Gastroesophageal sphincter (tissue), 4 donors: ENCODE results near the gene ARHGEF4. TPM values are rescaled to one million over a fixed set of nuclear protein-coding genes. Genes with fewer than 3 reads are reported as not detected.

Source experiments
- ATAC-seq: fragments of 150-250 bp; one replicate; pipeline ENCODE4 v1.9.1; 2016; ENCODE audit warnings: mild to moderate bottlenecking, moderate library complexity
- H3K27ac ChIP-seq, 4 donors: fragments of 200-600 bp; sonication (generic) in 3 of 4; 1 replicate in 3 of 4; 2 replicates in 1 of 4; pipeline ENCODE4 v1.5.1; 2016 to 2019
- H3K27me3 ChIP-seq: fragments of 200-600 bp; sonication (generic); one replicate; pipeline ENCODE4 v1.5.1; 2019
- H3K36me3 ChIP-seq, 2 donors: fragments of 200-600 bp; sonication (generic); one replicate each; pipeline ENCODE4 v1.5.1; 2019; ENCODE audit warnings: control low read depth in 1 of 2
- H3K4me1 ChIP-seq, 3 donors: fragments of 200-600 bp; sonication (generic); 1 replicate in 2 of 3; 2 replicates in 1 of 3; pipeline ENCODE4 v1.5.1; 2016 to 2019; ENCODE audit warnings: control low read depth in 2 of 3
- H3K4me3 ChIP-seq, 2 donors: fragments of 200-600 bp; sonication (generic); one replicate each; pipeline ENCODE4 v1.5.1; 2019; ENCODE audit warnings: mild to moderate bottlenecking in 1 of 2, moderate library complexity in 1 of 2
- H3K9me3 ChIP-seq, 3 donors: fragments of 200-600 bp; sonication (generic); one replicate each; pipeline ENCODE4 v1.5.1; 2017 to 2019; ENCODE audit warnings: control low read depth in 2 of 3
- EP300 ChIP-seq: sonication (generic); formaldehyde crosslinking; IDR thresholded peaks from one replicate; pipeline ENCODE4 v1.6.1; 2017; ENCODE audit warnings: antibody characterized with exemption, mild to moderate bottlenecking
- POLR2A ChIP-seq, 2 donors: fragments of 450-650 bp; IDR thresholded peaks; one replicate each; pipeline ENCODE4 v1.6.1; 2017; ENCODE audit warnings: antibody characterized with exemption in 2 of 2, mild to moderate bottlenecking in 2 of 2, moderate library complexity in 1 of 2
- POLR2AphosphoS5 ChIP-seq: sonication (generic); formaldehyde crosslinking; IDR thresholded peaks from one replicate; pipeline ENCODE4 v1.6.1; 2017; ENCODE audit warnings: antibody characterized with exemption
- WGBS, 2 donors: methylation state at CpG; one replicate each; pipeline ENCODE4 v1.1.5; 2018; ENCODE audit warnings: low coverage in 1 of 2; 5-methylcytosine and 5-hydroxymethylcytosine counted together
- total RNA-seq, 4 donors: library from RNA; depleted of rRNA; stranded (reverse); fragments of >200 nt; gene quantifications; one replicate each; pipeline ENCODE4 v1.1.0, GENCODE V29; 2016
- TF ChIP-seq, protein P1 (sequence below), 4 experiments: fragments of 200-600 bp in 2 of 4; fragments of 450-650 bp in 2 of 4; sonication (generic) in 1 of 4; IDR thresholded peaks; one replicate each; pipeline ENCODE4 v1.5.1; 2017 to 2019; ENCODE audit warnings: antibody characterized with exemption in 4 of 4, mild to moderate bottlenecking in 2 of 4, moderate library complexity in 2 of 4

The ARHGEF4 gene
- total RNA-seq, 4 donors from 2014 or later = 15.9 to 59.5 (median 21.8) TPM

DNA sequence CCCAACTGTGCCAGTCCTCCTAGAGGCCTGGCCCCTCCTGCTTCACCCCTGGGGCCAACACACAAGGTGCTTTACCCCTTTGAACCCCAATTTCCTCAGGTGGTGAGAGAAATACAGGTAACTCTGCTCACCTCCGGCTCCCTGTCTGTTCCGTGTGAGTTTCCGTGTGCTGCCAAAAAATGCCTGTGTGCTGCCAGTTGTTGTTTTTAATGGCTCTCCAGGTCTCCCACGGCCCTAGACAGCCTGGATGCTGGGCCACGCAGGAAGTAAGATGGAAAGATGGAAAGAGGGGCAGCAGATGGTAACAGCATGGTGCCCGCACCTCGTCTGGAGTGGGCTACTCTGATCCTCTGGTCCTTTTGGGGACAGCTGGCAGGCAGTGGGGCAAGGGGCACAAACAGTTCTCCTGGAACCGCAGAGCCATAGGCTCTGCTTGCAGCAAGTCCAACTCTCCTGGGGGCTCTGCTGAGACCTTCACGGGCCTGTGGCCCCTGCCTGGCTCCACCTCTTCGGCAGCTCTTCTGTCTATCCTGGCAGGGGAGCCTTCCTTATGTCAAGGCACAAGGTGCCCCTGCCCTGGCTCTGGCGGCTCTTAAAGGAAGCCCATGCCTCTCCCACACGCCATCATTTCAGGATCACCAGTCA is 4.3 kb upstream of the ARHGEF4 start:
- no peak for ATAC-seq
- no peak overlapping the region for H3K27ac ChIP-seq

DNA sequence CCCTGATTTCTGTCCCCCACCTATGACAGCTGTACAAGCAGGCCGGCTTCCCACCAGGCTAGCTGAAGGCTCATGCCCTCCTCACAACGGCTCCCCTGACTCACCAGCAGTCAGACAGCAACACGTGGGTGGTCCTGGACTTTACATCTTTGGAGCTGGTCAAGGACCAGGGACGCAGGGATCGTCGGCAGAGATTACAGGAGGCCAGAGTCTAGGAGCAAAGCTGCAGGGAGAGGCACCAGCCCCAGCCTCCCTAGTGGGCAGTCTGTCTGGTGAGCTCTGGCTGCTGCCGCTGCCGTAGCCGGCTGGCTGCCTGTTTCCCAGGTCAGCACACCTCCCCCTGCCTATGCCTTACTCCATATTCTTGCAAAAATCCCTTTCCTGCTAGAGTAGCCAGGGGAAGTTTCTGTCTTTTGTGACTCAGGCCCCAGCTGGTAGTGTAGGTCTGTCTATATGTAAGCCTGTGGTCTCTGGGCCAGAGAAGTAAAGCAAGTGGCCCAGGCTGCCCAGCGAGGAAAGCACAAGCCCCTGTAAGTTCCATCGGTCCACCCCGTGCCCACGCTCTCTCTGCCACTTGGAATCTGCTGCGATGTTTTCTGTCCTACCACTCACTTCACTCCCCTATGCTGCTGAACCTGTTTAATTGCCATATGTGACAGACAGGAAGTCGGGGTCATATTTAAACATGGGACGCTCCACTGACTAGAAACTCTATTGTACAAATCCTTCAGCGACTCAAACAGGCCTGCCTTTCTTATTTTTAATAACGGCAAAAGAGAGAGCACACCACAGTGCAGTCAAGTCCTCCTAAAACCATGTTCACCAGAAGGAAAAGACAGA is 2.4 kb upstream of the ARHGEF4 start:
- Histone ChIP-seq H3K27ac (no peak overlapping the region), H3K4me1 (peaks cover 0 to 13% (median 0%) of the 10 kb centered on the region in 3 donors), H3K36me3 (no peaks in the 10 kb centered on the region), H3K4me3 (no peak overlapping the region), H3K27me3 (peaks cover 73% of the 10 kb centered on the region), H3K9me3 (no peaks in the 10 kb centered on the region)
- 63 to 83% methylated on average over 6 to 8 of the region's 18 CpGs for WGBS, 2 donors
- no peak for ATAC-seq
- no peak for TF ChIP-seq POLR2A (IDR thresholded peaks at IDR 0.05)
- no peak for TF ChIP-seq POLR2AphosphoS5
- no peak for TF ChIP-seq EP300
- TF ChIP-seq, protein P1, sequence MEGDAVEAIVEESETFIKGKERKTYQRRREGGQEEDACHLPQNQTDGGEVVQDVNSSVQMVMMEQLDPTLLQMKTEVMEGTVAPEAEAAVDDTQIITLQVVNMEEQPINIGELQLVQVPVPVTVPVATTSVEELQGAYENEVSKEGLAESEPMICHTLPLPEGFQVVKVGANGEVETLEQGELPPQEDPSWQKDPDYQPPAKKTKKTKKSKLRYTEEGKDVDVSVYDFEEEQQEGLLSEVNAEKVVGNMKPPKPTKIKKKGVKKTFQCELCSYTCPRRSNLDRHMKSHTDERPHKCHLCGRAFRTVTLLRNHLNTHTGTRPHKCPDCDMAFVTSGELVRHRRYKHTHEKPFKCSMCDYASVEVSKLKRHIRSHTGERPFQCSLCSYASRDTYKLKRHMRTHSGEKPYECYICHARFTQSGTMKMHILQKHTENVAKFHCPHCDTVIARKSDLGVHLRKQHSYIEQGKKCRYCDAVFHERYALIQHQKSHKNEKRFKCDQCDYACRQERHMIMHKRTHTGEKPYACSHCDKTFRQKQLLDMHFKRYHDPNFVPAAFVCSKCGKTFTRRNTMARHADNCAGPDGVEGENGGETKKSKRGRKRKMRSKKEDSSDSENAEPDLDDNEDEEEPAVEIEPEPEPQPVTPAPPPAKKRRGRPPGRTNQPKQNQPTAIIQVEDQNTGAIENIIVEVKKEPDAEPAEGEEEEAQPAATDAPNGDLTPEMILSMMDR (IDR thresholded peaks at IDR 0.05) = no peak

More for the DNA sequence above, 4.3 kb upstream of the ARHGEF4 start:
- H3K4me1 ChIP-seq = peaks cover 0 to 11% (median 0%) of the 10 kb centered on the region in 3 donors
- peaks cover 54% of the 10 kb centered on the region for H3K27me3 ChIP-seq
- no peak for TF ChIP-seq POLR2A (IDR thresholded peaks at IDR 0.05)
- TF ChIP-seq, protein P1 (IDR thresholded peaks at IDR 0.05) = no peak
- TF ChIP-seq POLR2AphosphoS5 = no peak
- TF ChIP-seq EP300 = no peak
- H3K4me3 ChIP-seq = no peak overlapping the region
- no peaks in the 10 kb centered on the region for H3K9me3 ChIP-seq
- H3K36me3 ChIP-seq = no peaks in the 10 kb centered on the region
- WGBS, 2 donors = 85 to 100% methylated on average over 2 to 7 of the region's 12 CpGs

DNA sequence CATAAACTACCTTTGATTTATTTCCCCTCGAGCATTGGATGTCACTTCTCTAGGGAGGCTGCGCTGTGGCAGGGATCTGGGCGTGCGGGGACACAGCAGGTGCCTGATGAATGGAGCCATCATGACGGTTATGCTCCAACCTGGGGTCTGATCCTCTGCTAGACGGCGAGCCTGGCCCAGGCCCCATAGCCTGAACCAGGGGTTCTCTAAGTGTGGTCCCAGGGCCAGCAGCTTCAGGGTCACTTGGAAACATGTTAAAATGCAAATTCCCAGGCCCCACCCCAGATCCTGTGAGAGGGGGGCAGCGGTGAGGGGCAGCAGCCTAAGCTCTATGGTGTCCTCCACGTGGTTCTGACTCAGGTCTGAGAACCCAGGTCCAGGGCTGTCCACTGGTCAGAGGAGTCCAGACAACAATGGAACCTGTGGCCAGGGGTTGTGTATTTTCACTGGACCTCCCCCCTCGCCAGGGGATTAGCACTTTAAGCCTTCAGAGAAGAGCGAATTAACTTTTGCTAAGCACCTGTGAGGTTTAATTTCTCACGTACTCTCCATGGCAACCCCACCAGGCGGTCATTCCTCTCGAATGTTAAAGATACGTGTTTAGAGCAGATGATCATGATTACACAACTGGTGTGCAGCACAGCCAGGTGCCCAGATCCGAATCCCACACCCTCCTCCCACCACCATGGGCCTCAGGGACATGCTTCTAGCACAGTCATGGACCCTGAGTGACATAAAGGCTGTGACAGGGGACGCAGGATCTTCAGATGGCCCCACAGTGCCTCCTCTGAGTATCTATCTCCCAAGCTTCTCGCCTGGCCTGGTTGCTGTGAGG is 1.6 kb upstream of the ARHGEF4 start:
- Histone ChIP-seq H3K27me3 (peaks cover 80% of the 10 kb centered on the region), H3K36me3 (no peaks in the 10 kb centered on the region)
- 82 to 92% methylated on average over 5 to 8 of the region's 18 CpGs for WGBS, 2 donors

DNA sequence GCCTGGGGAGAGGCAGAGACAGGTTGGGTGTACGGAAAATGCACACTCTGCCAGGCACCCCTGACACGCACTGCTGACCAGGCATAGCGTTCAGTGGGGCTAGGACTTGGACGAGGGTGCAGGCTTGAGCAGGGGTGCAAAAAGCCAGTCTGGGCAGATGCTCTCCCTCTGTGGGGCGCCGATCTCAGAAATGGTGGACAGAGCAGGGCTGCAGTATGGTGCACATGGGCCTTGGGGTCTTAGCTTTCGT is 1.0 kb upstream of the ARHGEF4 start:
- WGBS, 2 donors = 67 to 90% methylated on average over 1 to 2 of the region's 7 CpGs

More for the DNA sequence above, 1.6 kb upstream of the ARHGEF4 start:
- Histone ChIP-seq H3K4me3 (no peak overlapping the region), H3K4me1 (peaks cover 0 to 13% (median 0%) of the 10 kb centered on the region in 3 donors), H3K27ac (no peak overlapping the region), H3K9me3 (no peaks in the 10 kb centered on the region)
- TF ChIP-seq EP300 (no peak), POLR2AphosphoS5 (no peak), POLR2A (IDR thresholded peaks at IDR 0.05) (no peak)
- TF ChIP-seq, protein P1 (IDR thresholded peaks at IDR 0.05) = no peak
- ATAC-seq = no peak

More for the DNA sequence above, 1.0 kb upstream of the ARHGEF4 start:
- Histone ChIP-seq H3K4me1 (peaks cover 0 to 13% (median 0%) of the 10 kb centered on the region in 3 donors), H3K27ac (no peak overlapping the region), H3K9me3 (no peaks in the 10 kb centered on the region), H3K27me3 (peaks cover 84% of the 10 kb centered on the region), H3K36me3 (no peaks in the 10 kb centered on the region), H3K4me3 (no peak overlapping the region)
- TF ChIP-seq POLR2A (IDR thresholded peaks at IDR 0.05) (no peak), EP300 (no peak), POLR2AphosphoS5 (no peak)
- TF ChIP-seq, protein P1 (IDR thresholded peaks at IDR 0.05) = no peak
- ATAC-seq = no peak
